HUDEP-2 (cell line): Measurements from ENCODE around the gene DNAJA2.
"Not testable (repeated sequence)": the region's sequence is repeated elsewhere in the genome, so short reads cannot be mapped to it uniquely, and the experiment has no call there.

Experiments used
- DNase-seq, 76 experiments: peaks; one replicate each; lab custom pipeline; 2025; ENCODE audit not compliant: unreplicated experiment in 76 of 76; lab: John Stamatoyannopoulos, UW

DNAJA2 gene

DNA sequence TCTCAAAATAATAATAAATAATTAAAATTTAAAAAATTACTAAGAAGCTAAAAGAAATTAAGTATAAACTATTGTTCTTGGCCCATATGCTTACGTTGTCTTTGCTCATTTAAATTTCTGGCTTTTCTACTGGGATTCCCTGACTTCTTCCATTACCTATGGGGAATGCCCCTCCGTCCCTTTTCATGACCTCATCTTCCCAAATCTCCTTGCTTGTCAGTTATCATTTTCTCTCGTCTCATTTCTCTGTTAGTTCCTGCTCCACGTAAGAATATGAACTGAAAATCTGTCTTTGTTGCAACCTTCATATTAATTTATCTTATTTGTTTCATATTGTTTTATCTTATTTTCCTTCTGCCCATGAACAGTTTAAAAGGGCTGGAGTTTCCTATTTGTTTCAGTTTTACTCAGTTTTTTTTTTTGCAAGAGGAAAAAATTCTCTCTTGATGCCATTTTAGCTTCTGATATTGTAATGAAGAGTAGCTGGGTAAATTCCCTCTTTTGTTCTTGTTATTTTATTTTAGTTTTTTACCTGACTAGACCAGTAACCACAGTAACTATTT is 2.5 kb upstream of the DNAJA2 start:
- no peak for DNase-seq

GRCh38 chr16:46975165-46975564 is 1.7 kb upstream of the DNAJA2 start:
- no peak for DNase-seq

- DNase-seq, result peak in 7 of 76 experiments; percentile 2 to 24 (median 11)
These were observed 878 bp upstream of the DNAJA2 start for GRCh38 chr16:46974352-46974751.

DNA sequence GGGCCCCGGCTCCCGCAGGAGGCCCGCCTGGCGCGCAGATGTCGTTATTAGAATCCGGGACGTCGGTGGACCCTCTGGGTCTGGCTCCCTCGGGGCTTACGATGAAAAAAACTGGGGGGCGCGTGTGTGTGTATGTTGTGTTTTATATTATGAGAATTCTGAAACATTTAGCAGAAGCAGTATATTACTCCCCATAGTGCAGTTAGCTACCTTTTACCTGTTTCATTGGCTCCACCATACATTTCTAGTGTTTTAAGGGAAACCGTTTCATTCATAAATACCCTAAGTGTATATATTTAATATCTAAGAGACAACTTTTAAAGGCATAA is 486 bp upstream of the DNAJA2 start:
- DNase-seq, result peak in 3 of 76 experiments; percentile 39 to 45 (median 42)

GRCh38 chr16:46972429-46973206 is 856 bp downstream of the DNAJA2 start:
- DNase-seq, result peak in 13 of 76 experiments; percentile 2 to 35 (median 11)

GRCh38 chr16:46971271-46971670 is 2.2 kb downstream of the DNAJA2 start:
- DNase-seq, result no peak

DNA sequence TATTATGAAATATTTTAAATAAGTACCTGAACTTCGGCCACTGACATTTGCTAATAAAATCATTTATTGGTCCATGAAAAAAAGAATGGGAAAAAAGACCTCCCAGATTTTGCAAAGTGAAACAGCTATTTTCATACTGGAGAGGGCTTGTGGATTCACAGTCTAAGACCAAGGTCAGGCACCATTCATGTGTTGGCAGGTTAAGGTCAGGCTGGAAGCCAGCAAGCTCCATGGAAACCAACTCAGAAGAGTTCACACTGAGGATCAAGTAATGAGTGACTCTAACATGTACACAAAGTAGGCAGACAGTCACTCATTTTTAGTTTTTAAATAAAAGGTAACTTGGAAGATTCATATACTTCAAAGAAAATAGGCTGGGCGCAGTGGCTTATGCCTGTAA is 3.4 kb downstream of the DNAJA2 start:
- no peak for DNase-seq

- DNase-seq, result no peak
These were observed 5.4 kb downstream of the DNAJA2 start for GRCh38 chr16:46968063-46968435.

DNA sequence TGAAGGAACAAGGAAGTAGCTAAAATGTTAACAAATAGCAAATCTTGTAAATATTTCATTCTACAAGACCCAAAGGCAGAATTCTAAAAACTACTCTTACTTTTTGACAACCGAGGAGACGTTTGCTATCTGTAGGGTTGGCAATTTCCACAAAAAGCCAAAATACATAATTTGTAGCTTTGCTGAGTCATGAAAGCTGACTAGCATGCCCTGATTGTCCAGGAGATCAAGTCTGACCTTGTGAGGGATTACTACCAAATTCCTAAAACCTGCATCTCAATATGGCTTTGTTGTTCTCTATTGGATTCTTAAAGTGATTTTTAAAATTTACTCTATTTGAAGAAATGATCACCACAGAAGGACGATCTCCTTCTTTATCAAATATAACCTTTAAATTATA is 10.8 kb downstream of the DNAJA2 start:
- DNase-seq, result no peak

DNA sequence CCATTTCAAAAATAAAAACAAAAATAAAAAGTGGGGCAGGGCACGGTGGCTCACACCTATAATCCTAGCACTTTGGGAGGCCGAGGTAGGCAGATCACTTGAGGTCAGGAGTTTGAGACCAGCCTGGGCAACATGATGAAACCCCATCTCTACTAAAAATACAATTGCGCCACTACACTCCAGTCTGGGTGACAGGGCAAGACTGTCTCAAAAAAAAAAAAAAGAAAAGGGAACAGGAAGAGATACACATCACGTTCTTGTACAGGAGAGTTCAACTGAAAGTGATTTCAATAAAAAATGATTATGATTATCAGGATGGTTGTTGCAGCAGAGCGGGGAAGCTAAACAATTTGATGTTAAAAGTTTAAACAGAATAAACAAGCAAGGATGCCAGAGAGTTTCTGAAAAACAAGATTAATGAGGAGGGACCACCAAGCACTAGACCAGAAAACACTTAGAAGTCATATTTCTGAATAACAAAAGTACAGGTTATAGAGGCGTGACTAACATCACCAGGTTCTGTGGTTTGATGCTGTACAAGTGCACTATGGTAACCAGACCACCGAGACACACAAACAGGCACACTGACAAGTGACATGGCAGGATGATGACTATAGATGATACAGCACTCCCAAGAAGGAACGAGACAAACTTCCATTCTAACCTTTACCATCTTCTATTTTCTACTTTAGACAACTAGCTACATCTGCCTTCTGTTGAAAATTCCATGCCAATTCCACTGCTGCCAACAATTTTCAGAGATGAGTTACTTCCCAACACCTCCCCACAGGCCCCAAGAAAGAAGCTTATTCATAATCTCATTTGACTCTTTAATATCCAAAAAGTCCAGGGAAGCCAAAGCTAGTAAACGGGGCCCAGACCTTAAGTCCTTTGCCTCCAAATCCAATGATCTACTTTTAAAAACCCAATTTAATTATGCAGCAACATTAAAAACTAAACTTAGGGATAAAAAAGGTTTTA is 11.8 kb downstream of the DNAJA2 start:
- DNase-seq, result no peak

GRCh38 chr16:46954562-46954961 is 18.9 kb downstream of the DNAJA2 start:
- DNase-seq, result no peak

GRCh38 chr16:46950009-46950408 is 23.5 kb downstream of the DNAJA2 start:
- DNase-seq, result no peak

DNA sequence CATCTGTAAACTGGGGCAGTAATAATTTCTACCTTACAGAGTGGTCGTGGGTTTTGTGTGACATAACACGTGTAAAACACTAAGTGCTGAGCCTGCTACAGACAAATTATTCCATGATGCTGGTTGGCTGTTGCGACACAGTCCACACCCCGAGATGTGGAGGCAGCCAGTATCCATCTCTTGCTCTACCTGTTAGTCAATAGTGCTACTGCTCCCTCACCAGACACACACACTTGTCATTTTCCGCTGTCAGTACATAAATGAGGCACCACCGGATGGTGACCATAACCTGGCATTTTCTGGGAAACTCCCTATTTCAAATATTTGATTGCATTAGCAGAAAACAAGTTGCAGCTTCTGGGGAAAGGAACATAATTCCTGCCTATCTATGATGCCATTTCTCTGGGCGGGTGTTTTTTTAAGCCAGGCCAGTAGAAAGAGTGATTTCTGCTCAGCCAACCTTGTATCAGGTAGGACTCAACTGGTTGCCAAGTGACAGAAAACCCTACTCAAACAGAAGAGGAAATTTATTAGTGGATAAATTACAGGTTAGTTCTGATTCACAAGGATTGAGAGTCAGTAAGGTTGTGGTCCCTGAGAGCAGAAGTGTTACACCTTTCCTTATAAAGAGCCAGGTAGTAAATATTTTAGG is 24.1 kb downstream of the DNAJA2 start:
- DNase-seq, result no peak

DNA sequence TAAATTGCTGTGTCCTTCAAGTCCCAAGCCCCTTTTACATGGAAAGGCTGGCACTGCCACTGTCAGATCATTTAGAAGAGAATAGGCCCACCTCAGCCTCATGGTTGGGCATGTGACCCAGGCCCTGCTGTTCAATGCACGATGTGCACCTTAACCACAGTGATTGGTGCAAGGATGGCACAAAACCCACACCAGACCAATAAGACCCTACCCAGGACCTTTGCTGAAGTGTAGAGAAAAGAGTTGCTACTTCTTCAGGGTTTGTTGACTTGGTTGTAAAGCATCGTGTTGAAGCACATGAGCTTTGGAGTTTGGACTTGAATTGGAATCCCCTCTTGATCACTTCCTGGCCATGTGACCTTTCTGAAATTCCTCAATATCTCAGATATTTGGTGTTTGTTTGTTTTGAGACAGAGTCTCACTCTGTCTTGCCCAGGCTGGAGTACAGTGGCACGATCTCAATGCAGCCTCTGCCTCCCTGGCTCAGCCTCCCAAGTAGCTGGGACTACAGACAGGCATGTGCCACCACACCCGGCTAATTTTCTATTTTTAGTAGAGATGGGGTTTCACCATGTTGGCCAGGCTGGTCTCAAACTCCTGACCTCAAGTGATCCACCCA is 24.8 kb downstream of the DNAJA2 start:
- no peak for DNase-seq

GRCh38 chr16:46947900-46948547 is 25.4 kb downstream of the DNAJA2 start:
- DNase-seq, result peak in 25 of 76 experiments; percentile 2 to 57 (median 21)

DNA sequence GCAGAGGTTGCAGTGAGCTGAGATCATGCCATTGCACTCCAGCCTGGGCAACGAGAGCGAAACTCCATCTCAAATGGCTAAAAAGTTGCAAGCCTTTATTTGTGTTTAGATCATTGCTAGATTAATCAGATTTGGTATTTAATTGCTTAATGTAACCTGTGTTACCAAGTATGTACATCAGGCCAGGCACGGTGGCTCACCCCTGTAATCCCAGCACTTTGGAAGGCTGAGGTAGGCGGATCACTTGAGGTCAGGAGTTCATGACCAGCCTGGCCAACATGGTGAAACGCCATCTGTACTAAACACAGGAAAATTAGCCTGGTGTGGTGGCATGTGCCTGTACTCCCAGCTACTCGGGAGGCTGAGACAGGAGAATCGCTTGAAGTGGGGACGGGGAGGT is 28.8 kb downstream of the DNAJA2 start:
- DNase-seq, result not testable (repeated sequence)

GRCh38 chr16:46937536-46937935 is 35.9 kb downstream of the DNAJA2 start:
- no peak for DNase-seq

GRCh38 chr16:46932802-46933201 is 40.7 kb downstream of the DNAJA2 start:
- DNase-seq, result no peak

GRCh38 chr16:46930861-46931260 is 42.6 kb downstream of the DNAJA2 start:
- DNase-seq, result no peak
